HepG2 (cell line): Measurements from ENCODE around the gene OR3A3. TPM values are rescaled to one million over a fixed set of nuclear protein-coding genes. Genes with fewer than 3 reads are reported as not detected.

ENCODE experiments used
- ATAC-seq: fragments of 200-7000 bp; cut with Tn5 transposase; 3 replicates; pipeline ENCODE4 v1.9.1; 2020; ENCODE audit warnings: mild to moderate bottlenecking, moderate library complexity
- BruUV-seq: library from RNA; stranded (reverse); fragments of 400-500 nt; replicated peaks from 2 replicates; lab custom pipeline; 2021; lab: Mats Ljungman, UMichigan
- CTCF ChIA-PET: fragments of 300-600 bp; formaldehyde crosslinking; extraction: SDS; loops from one replicate; lab custom pipeline; 2021; ENCODE audit warnings: low total read pairs, inconsistent platforms, low intra/inter-chr PET ratio; lab: Yijun Ruan, JAX
- POLR2A ChIA-PET: fragments of 350-600 bp; sonication (Branson Sonifier 250); formaldehyde crosslinking; loops from one replicate; lab custom pipeline; 2020; ENCODE audit warnings: antibody characterized with exemption, inconsistent platforms; lab: Yijun Ruan, JAX
- DNase-seq: peaks from one replicate; pipeline ENCODE4 v3.0.0-alpha.2; 2015; ENCODE audit warnings: low spot score
- FAIRE-seq: peaks from 3 replicates; lab custom pipeline; 2011; peaks lifted over from hg19 to GRCh38; lab: Jason Lieb, UNC
- H2AFZ ChIP-seq: one replicate; pipeline ENCODE4 v1.6.1; 2011; ENCODE audit warnings: low read length, inconsistent platforms
- H3K27ac ChIP-seq: fragments of 300-600 bp; 3 replicates; pipeline ENCODE4 v1.8.0; 2011; ENCODE audit warnings: mixed run types, mild to moderate bottlenecking, mixed read lengths, low read length, inconsistent platforms; ENCODE audit not compliant: insufficient read depth; ENCODE audit errors: extremely low read length
- H3K27me3 ChIP-seq, 2 experiments: fragments of 200-600 bp in 1 of 2; 2 replicates in 1 of 2; 3 replicates in 1 of 2; pipeline versions ENCODE4 v1.6.0 to v1.8.0; 2011; ENCODE audit warnings: low read length in 2 of 2, mild to moderate bottlenecking in 2 of 2, moderate library complexity in 2 of 2, inconsistent platforms in 1 of 2; ENCODE audit not compliant: insufficient read depth in 2 of 2, control insufficient read depth in 1 of 2
- H3K36me3 ChIP-seq, 2 experiments: fragments of 200-600 bp in 1 of 2; replicated peaks in 1 of 2; 2 replicates in 1 of 2; 3 replicates in 1 of 2; pipeline versions ENCODE4 v1.5.1 to v1.8.0; 2011; ENCODE audit warnings: low read length in 2 of 2, inconsistent platforms in 1 of 2; ENCODE audit not compliant: insufficient read depth in 2 of 2, control insufficient read depth in 1 of 2
- H3K4me1 ChIP-seq: 2 replicates; pipeline ENCODE4 v1.5.1; 2012; ENCODE audit warnings: low read length, inconsistent platforms; ENCODE audit not compliant: insufficient read depth
- H3K4me2 ChIP-seq: 2 replicates; pipeline ENCODE4 v1.6.0; 2011; ENCODE audit warnings: low read depth, low read length, inconsistent platforms
- H3K4me3 ChIP-seq, 3 experiments: fragments of 200-600 bp in 1 of 3; sonication (generic), shearing (Covaris generic) in 1 of 3; replicated peaks in 1 of 3; 2 replicates each; pipeline ENCODE4 v1.5.1; 2011 to 2016; ENCODE audit warnings: low read length in 3 of 3, inconsistent platforms in 2 of 3, low read depth in 2 of 3, mild to moderate bottlenecking in 2 of 3, control low read depth in 1 of 3, mixed read lengths in 1 of 3; ENCODE audit not compliant: insufficient read depth in 1 of 3
- H3K79me2 ChIP-seq: one replicate; pipeline ENCODE4 v1.6.1; 2011; ENCODE audit warnings: low read length, inconsistent platforms; ENCODE audit not compliant: insufficient read depth
- H3K9ac ChIP-seq: 2 replicates; pipeline ENCODE4 v1.6.0; 2011; ENCODE audit warnings: mild to moderate bottlenecking, low read depth, low read length, inconsistent platforms; ENCODE audit not compliant: insufficient read depth
- H3K9me3 ChIP-seq: 2 replicates; pipeline ENCODE4 v1.5.1; 2012; ENCODE audit warnings: mild to moderate bottlenecking, low read length
- H4K20me1 ChIP-seq: 2 replicates; pipeline ENCODE4 v1.6.0; 2011; ENCODE audit warnings: inconsistent platforms, mild to moderate bottlenecking, low read length, moderate library complexity; ENCODE audit not compliant: insufficient read depth
- GTF3A ChIP-seq: sonication (generic); formaldehyde crosslinking; conservative IDR thresholded peaks from 2 replicates; pipeline ENCODE4 v1.4.0; 2020; ENCODE audit warnings: mild to moderate bottlenecking, missing genetic modification reagents
- MAFF ChIP-seq: IDR thresholded peaks from 2 replicates; pipeline ENCODE4 v1.6.1; 2011; ENCODE audit warnings: low read depth, low read length, improper control_type of control experiment
- MAFK ChIP-seq, 2 experiments: IDR thresholded peaks in 1 of 2; conservative IDR thresholded peaks in 1 of 2; 2 replicates each; pipeline ENCODE4 v1.6.1; 2011; ENCODE audit warnings: improper control_type of control experiment in 2 of 2, low read length in 2 of 2
- WGBS: methylation state at CpG from one replicate; pipeline ENCODE4 v1.1.6; 2017; ENCODE audit warnings: low lambda C conversion rate; 5-methylcytosine and 5-hydroxymethylcytosine counted together
- in situ Hi-C: cut with HindIII; loops from 2 replicates; pipeline ENCODE4 v1.10.0; 2017; ENCODE audit warnings: low pct_unique_long_range_greater_than_20kb; ENCODE audit not compliant: extremely low pct_ligation_motif_present
- intact Hi-C: fragments of 100-400 bp; cut with micrococcal nuclease; formaldehyde crosslinking; loops from one replicate; pipeline ENCODE4 v1.10.0; 2022; ENCODE audit not compliant: unreplicated experiment
- polyA plus RNA-seq, 8 experiments: library from polyadenylated mRNA; depleted of rRNA in 3 of 8; stranded (reverse) in 7 of 8; unstranded in 1 of 8; fragments of >200 nt; fragmentation: Illumina TruSeq in 4 of 8; extraction: Trizol in 4 of 8; gene quantifications; 2 replicates each; pipeline versions ENCODE4 v1.2.1 to v1.2.3, GENCODE V29; 2011 to 2016; ENCODE audit warnings: low read depth in 4 of 8, missing spikeins in 1 of 8, mixed read lengths in 1 of 8; ENCODE audit not compliant: insufficient read depth in 1 of 8
- total RNA-seq, 5 experiments: library from RNA; depleted of rRNA; stranded (reverse); fragments of >200 nt; fragmentation: Illumina TruSeq; extraction: Trizol; gene quantifications; 2 replicates each; pipeline ENCODE4 v1.2.3, GENCODE V29; 2016; ENCODE audit warnings: low read depth in 1 of 5
- TF ChIP-seq, protein P1 (sequence below): sonication (generic); formaldehyde crosslinking; IDR thresholded peaks from 2 replicates; pipeline ENCODE4 v1.8.0; 2022; ENCODE audit warnings: mild to moderate bottlenecking, missing genetic modification reagents, moderate library complexity
- TF ChIP-seq, protein P2 (sequence below): sonication (generic); formaldehyde crosslinking; IDR thresholded peaks from 2 replicates; pipeline ENCODE4 v1.4.0; 2020; ENCODE audit warnings: missing genetic modification reagents, mild to moderate bottlenecking, borderline replicate concordance

Gene OR3A3
- total and polyA plus RNA-seq, 2 of the 13 experiments (the other 11 are each of a cell fraction or from before 2014, with no cell fraction given), result not detected

DNA sequence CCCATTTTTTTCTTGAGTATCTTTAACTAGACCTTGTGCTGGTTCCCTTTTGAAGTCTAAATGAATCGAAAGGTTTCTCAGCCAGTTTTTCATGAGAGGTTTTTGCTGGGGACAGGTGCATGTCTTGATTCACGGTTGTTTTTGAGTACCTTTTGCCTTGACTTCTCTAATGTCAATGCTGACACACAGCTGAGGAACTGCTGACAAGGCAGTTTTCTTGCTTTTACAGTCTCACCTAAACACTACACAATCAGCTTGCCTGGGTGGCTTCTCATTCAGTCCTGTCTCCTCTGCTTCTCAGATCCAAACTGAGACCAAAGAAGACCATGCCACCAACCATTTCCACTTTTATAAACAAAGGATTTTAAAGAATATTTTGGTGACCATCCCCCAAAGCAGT, 7.1 kb downstream of the OR3A3 start:
- no peaks in the 10 kb centered on the region for H4K20me1 ChIP-seq
- DNase-seq (no peak), FAIRE-seq (no peak), ATAC-seq (no peak)
- peak; percentile 99 for TF ChIP-seq MAFF
- TF ChIP-seq, protein P1, sequence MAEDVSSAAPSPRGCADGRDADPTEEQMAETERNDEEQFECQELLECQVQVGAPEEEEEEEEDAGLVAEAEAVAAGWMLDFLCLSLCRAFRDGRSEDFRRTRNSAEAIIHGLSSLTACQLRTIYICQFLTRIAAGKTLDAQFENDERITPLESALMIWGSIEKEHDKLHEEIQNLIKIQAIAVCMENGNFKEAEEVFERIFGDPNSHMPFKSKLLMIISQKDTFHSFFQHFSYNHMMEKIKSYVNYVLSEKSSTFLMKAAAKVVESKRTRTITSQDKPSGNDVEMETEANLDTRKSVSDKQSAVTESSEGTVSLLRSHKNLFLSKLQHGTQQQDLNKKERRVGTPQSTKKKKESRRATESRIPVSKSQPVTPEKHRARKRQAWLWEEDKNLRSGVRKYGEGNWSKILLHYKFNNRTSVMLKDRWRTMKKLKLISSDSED, result no peak
- TF ChIP-seq MAFK (conservative IDR thresholded peaks at IDR 0.05 in 1 of 2, IDR thresholded peaks at IDR 0.05 in 1 of 2; ENCODE audit: low read length in 2 of 2), result peak; percentile 97 to 99
- TF ChIP-seq, protein P2, sequence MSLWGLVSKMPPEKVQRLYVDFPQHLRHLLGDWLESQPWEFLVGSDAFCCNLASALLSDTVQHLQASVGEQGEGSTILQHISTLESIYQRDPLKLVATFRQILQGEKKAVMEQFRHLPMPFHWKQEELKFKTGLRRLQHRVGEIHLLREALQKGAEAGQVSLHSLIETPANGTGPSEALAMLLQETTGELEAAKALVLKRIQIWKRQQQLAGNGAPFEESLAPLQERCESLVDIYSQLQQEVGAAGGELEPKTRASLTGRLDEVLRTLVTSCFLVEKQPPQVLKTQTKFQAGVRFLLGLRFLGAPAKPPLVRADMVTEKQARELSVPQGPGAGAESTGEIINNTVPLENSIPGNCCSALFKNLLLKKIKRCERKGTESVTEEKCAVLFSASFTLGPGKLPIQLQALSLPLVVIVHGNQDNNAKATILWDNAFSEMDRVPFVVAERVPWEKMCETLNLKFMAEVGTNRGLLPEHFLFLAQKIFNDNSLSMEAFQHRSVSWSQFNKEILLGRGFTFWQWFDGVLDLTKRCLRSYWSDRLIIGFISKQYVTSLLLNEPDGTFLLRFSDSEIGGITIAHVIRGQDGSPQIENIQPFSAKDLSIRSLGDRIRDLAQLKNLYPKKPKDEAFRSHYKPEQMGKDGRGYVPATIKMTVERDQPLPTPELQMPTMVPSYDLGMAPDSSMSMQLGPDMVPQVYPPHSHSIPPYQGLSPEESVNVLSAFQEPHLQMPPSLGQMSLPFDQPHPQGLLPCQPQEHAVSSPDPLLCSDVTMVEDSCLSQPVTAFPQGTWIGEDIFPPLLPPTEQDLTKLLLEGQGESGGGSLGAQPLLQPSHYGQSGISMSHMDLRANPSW, result no peak
- no peak for TF ChIP-seq GTF3A
- ChIA-PET POLR2A (no interaction called here), CTCF (no interaction called here)
- in situ Hi-C loops, result no loop called here
- no peak overlapping the region for H3K27ac ChIP-seq
- H3K79me2 ChIP-seq, result no peaks in the 10 kb centered on the region
- peaks cover 1 to 3% of the 10 kb centered on the region in 2 experiments; a peak in 3 of 5 replicates for H3K27me3 ChIP-seq
- H3K36me3 ChIP-seq, result no peaks in the 10 kb centered on the region
- H3K4me1 ChIP-seq, result no peaks in the 10 kb centered on the region
- intact Hi-C loops, result no loop called here
- H3K9ac ChIP-seq, result no peak overlapping the region
- no peaks in the 10 kb centered on the region for H3K9me3 ChIP-seq
- 2% methylated on average over 2 of the region's 2 CpGs for WGBS
- H2AFZ ChIP-seq, result no peak overlapping the region
- BruUV-seq, result no TSS peak
- H3K4me2 ChIP-seq, result no peak overlapping the region
- no peak overlapping the region for H3K4me3 ChIP-seq
